Fibroblast of the aortic adventitia (primary cell): ENCODE measurements around the gene PSTPIP2. TPM values are rescaled to one million over a fixed set of nuclear protein-coding genes. Genes with fewer than 3 reads are reported as not detected.

Source experiments
- DNase-seq: peaks from one replicate; pipeline ENCODE4 v3.0.0-alpha.2; 2010; ENCODE audit warnings: low read depth
- H3K4me3 ChIP-seq: 2 replicates; pipeline ENCODE4 v1.5.1; 2011; ENCODE audit warnings: low read depth, mild to moderate bottlenecking, control low read depth, low read length, moderate library complexity
- CTCF ChIP-seq: IDR thresholded peaks from 2 replicates; pipeline ENCODE4 v1.5.1; 2011; ENCODE audit warnings: mild to moderate bottlenecking, low read length, control low read depth, inconsistent platforms; ENCODE audit not compliant: insufficient read depth
- total RNA-seq: library from RNA; depleted of rRNA; stranded (reverse); fragments of >200 nt; gene quantifications from 2 replicates; pipeline ENCODE4 v1.2.3, GENCODE V29; 2012; ENCODE audit warnings: low replicate concordance

The PSTPIP2 gene
- total RNA-seq, 1 donor = 6.4 TPM

GRCh38 chr18:46070232-46070631 lies 1.8 kb downstream of the PSTPIP2 start:
- TF ChIP-seq CTCF = no peak
- no peak overlapping the region for H3K4me3 ChIP-seq
- no peak for DNase-seq

DNA sequence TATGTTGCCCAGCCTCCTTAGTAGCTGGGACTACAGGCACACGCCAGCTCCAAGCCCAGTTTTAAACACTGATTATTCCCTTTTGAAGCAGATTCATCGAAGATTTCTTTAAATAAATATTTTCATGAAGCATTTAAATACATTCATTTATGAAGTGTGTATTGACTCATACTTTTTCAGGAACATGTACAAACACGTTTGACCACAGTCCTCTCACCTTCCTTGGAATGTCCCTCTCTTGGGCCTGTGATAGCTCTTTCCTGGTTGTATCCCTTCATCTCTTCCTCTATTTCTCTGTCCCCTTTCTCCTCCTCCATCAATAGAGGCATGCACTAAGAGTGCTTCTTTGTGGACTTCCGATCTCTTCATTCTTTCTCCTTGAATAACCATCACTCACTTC lies 2.5 kb downstream of the PSTPIP2 start:
- TF ChIP-seq CTCF = no peak
- H3K4me3 ChIP-seq = no peak overlapping the region
- no peak for DNase-seq

DNA sequence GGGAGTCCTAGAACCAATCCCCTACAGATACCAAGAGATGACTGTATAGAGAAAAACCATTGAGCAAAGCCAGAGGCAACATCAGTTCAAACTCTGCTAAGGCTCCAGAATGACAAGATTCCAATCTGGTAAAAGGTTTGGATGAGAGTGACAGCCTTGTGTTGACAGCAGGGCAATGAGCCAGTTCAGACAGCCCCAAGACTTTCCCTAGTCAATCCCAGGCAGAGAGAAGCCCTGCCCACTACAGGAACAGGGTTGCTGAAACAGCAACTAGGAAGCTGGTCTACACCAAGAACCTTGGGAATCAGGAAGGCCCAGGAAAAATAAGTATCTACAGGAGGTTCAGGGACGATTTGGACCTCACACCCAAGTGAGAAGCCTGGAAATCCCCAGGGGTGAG lies 3.3 kb downstream of the PSTPIP2 start:
- no peak for DNase-seq
- no peak overlapping the region for H3K4me3 ChIP-seq
- no peak for TF ChIP-seq CTCF

GRCh38 chr18:46067438-46068007 lies 4.5 kb downstream of the PSTPIP2 start:
- DNase-seq = no peak

DNA sequence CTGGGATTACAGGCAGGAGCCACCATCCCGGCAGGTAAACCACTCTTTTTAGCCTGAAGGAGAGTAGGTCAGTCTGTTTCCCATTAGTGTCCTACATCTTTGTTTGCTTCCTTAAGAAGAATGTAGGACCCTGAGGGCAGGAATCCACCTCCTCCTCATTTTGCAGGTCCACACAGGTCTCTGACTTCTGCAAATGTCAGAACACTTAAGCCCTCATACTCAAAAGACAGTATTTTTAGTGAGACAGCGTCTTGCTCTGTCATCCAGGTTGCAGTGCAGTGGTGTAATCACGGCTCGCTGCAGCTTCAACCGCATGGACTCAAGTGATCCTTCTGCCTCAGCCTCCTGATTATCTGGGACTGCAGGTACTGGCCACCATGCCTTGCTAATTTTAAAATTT lies 9.3 kb downstream of the PSTPIP2 start:
- H3K4me3 ChIP-seq = no peak overlapping the region
- no peak for DNase-seq
- no peak for TF ChIP-seq CTCF

More at GRCh38 chr18:46067438-46068007, 4.5 kb downstream of the PSTPIP2 start:
- H3K4me3 ChIP-seq = no peak overlapping the region
- TF ChIP-seq CTCF = no peak

DNA sequence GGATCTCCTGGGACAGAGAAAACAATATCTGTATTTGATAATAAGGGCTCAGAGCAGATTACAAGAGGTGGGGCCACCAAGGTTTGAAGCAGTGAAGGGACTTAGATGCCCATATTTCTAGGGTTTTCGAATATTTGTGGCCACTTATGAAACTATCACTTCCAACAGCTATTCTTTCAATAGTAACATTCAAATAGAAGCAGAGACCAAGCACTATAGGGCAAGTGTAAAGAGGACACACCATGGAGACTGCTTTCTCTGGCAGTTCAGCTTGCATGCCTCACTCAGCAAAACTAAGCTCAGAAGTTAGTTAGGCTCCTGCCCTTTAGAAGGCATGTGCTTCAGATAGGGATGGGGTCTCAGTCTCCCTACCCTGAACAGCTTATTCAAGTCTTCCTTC lies 10.3 kb downstream of the PSTPIP2 start:
- TF ChIP-seq CTCF = no peak
- no peak for DNase-seq
- no peak overlapping the region for H3K4me3 ChIP-seq

DNA sequence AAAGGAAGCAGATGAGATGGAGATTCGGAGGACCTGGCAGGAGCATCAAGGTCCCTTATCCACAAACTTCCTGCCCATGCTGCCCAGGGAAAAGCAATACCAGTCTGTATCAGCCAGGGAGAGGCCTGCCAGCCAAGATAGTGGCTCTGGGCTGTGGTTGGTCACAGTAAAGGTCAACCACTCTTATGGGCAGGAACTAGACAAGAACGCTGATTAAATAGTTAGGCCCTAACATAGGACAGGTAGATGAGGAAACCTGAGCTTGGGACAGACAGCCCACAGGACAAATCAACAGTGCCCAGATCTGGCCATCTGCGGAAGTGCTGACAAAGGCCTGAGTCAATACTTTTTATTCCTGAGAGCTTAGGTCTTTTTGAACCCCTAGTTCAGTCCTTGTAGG lies 10.7 kb downstream of the PSTPIP2 start:
- DNase-seq = no peak
- no peak overlapping the region for H3K4me3 ChIP-seq
- no peak for TF ChIP-seq CTCF
